ENCODE results near the gene RMND5B.

RMND5B gene

DNA sequence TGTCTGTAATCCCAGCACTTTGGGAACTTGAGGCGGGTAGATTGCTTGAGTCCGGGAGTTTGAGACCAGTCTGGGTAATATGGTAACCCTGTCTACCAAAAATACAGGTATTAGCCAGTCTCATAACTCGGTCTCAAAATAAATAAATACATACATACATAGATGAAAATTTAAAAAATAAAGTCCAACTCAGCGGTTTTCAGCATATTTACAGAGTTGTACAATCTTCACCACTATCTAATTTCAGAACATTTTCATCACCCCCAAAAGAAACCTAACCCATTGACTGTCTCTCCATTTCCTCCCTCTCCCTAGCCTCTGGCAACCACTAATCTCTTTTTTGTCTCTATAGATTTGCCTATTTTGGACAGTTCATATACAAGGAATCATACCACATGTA is 10.7 kb downstream of the RMND5B start:
- Mint-ChIP-seq H3K27ac (peak overlapping the region in 1 of 2 donors; percentile 3), H3K27me3 (no peaks in the 10 kb centered on the region), H3K4me3 (no peak overlapping the region), H3K4me1 (peaks cover 10% of the 10 kb centered on the region), H3K9me3 (no peaks in the 10 kb centered on the region)
- DNase-seq (no peak), ATAC-seq (no peak)

DNA sequence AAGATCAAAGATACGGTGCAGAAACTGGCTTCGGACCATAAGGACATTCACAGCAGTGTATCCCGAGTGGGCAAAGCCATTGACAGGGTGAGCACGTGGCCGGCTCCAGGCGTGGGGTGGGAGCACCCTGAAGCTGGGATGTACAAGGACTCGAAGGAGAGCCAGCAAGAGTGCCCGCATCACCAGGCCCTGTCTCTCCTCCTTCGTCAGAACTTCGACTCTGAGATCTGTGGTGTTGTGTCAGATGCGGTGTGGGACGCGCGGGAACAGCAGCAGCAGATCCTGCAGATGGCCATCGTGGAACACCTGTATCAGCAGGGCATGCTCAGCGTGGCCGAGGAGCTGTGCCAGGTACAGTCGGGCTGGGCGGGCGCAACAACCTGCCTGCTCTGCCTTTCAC is 11.8 kb downstream of the RMND5B start:
- Mint-ChIP-seq H3K9me3 (no peaks in the 10 kb centered on the region), H3K4me1 (peaks cover 19% of the 10 kb centered on the region), H3K4me3 (no peak overlapping the region), H3K27ac (no peak overlapping the region), H3K27me3 (no peaks in the 10 kb centered on the region)
- DNase-seq (no peak), ATAC-seq (no peak)

DNA sequence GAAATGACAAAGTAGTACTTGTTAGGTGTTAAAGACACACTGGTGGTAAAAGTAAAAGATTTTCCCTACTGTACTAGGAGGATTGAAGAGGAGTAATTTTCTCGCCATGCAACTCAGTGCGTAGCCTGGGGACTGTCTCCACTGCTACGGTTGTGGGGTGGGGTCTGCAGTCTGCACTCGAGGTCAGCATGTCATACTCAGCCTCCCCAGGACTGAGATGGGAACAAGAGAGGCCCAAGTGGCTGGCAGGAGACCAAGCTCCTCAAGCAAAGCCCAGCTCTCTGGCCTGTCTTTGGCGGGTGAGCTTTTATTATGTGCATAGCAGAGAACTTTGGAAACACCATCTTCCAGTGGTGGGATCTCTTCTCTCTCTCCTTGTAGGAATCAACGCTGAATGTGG is 12.4 kb downstream of the RMND5B start:
- peaks cover 25% of the 10 kb centered on the region for H3K4me1 Mint-ChIP-seq
- no peaks in the 10 kb centered on the region for H3K9me3 Mint-ChIP-seq
- H3K4me3 Mint-ChIP-seq: no peak overlapping the region
- H3K27ac Mint-ChIP-seq: no peak overlapping the region
- DNase-seq: no peak
- H3K27me3 Mint-ChIP-seq: no peaks in the 10 kb centered on the region
- ATAC-seq: no peak

DNA sequence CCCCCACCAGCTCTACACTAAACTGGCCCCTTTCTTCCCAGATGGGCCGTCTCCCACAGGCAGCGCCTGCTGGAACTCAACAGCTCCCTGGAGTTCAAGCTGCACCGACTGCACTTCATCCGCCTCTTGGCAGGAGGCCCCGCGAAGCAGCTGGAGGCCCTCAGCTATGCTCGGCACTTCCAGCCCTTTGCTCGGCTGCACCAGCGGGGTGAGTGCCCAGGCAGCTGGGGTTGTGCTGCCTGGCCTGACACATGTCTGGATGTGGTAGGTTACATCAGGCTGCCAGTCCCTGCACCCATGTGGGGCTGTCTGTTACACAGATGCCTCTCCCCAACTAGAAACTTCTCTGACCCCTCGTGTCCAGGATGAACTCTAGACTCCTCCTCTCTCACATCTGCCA is 13.1 kb downstream of the RMND5B start:
- Mint-ChIP-seq H3K4me3 (no peak overlapping the region), H3K9me3 (no peaks in the 10 kb centered on the region), H3K27me3 (no peaks in the 10 kb centered on the region), H3K4me1 (peaks cover 32% of the 10 kb centered on the region), H3K27ac (peak overlapping the region in 1 of 2 donors; percentile 72)
- ATAC-seq: no peak
- no peak for DNase-seq

DNA sequence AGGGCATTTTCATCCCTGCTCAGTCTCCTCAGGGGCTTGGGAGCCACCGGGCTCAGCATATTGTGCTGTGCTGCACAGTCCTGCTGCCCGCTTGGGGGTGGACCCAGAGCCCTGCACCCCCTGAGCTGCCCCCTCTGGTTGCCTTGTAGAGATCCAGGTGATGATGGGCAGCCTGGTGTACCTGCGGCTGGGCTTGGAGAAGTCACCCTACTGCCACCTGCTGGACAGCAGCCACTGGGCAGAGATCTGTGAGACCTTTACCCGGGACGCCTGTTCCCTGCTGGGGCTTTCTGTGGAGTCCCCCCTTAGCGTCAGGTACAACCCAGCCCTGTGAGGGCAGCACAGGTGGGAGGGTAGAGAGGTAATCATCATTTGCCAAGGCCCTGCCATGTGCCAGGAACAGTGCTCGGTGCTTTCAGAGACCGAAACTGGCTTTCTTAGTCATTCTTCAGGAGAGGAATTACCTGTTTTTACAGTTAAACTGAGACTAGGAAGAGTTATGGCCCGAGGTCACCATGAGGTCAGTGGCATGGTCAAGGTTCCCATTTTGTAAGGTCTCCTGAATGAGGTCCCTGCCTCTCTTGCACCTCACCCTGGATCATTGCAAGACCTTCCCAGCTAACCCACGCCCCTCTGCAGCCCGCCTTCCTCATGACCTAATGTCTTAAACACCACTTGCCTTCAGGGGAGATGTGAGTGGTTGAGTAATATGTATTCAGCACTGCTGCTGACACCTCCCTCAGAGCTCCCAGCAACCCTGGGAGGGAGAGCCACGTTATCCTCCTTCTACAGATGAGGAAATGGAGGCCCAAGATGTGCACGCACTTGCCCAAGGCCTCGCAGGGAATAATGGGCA is 15.4 kb downstream of the RMND5B start:
- DNase-seq (peak; percentile 68 to 74), ATAC-seq (peak; percentile 75)
- Mint-ChIP-seq H3K4me3 (no peak overlapping the region), H3K4me1 (peaks cover 55% of the 10 kb centered on the region), H3K27ac (peak overlapping the region in 1 of 2 donors; percentile 19), H3K27me3 (no peaks in the 10 kb centered on the region), H3K9me3 (no peaks in the 10 kb centered on the region)

DNA sequence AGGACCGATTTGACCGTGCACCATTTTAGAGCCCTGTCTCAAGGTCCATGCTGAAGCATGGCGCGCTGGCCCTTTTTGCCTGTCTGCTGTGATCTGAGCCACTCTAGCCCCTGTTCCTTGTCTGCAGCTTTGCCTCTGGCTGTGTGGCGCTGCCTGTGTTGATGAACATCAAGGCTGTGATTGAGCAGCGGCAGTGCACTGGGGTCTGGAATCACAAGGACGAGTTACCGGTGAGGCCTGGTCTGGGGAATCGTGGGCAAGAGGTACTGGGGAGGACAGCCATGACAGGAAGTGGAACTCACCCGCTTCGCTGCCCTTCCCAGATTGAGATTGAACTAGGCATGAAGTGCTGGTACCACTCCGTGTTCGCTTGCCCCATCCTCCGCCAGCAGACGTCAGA is 16.6 kb downstream of the RMND5B start:
- Mint-ChIP-seq H3K4me1 (peaks cover 67% of the 10 kb centered on the region), H3K27ac (no peak overlapping the region), H3K27me3 (no peaks in the 10 kb centered on the region), H3K4me3 (no peak overlapping the region), H3K9me3 (no peaks in the 10 kb centered on the region)
- DNase-seq (no peak), ATAC-seq (no peak)

DNA sequence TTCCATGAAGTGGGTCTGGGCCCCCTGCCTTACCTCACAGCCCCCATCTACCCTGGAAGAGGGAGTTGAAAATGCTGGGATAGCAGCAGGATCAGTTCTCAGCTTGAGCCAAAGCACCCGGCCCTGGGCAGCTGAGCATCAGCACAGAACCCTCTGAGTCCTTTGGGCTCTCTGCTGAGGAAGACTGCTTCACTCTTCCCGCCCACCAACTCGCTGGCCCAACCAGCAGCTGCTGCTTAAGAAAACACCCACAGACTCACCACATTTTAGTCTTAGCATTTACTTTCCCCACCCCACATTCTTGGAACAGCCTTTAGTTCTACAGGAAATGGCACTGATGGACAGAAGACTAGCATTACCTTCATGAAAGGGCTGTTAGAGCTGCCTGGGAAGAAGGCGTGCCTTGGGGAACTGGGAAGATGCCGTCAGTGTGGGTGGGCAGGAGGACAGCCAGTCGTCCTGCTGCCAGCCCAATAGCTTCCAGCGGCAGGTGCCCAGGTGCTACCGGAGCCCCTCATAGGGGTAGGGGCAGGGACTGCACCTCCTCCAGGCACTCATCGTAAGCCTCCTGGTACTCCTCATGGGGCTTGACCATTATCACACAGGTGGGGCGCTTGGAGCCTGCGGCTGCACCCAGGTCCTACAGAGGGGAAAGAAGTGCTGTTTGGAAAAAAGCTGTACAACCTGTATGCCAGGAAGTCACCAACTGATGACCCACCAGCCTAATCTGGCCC is 18.6 kb downstream of the RMND5B start:
- no peaks in the 10 kb centered on the region for H3K9me3 Mint-ChIP-seq
- H3K27ac Mint-ChIP-seq: peak overlapping the region; percentile 60 to 97
- peak; percentile 31 for ATAC-seq
- no peaks in the 10 kb centered on the region for H3K27me3 Mint-ChIP-seq
- peak; percentile 22 to 47 for DNase-seq
- H3K4me1 Mint-ChIP-seq: peaks cover 83% of the 10 kb centered on the region
- peak overlapping the region; percentile 69 to 70 for H3K4me3 Mint-ChIP-seq

DNA sequence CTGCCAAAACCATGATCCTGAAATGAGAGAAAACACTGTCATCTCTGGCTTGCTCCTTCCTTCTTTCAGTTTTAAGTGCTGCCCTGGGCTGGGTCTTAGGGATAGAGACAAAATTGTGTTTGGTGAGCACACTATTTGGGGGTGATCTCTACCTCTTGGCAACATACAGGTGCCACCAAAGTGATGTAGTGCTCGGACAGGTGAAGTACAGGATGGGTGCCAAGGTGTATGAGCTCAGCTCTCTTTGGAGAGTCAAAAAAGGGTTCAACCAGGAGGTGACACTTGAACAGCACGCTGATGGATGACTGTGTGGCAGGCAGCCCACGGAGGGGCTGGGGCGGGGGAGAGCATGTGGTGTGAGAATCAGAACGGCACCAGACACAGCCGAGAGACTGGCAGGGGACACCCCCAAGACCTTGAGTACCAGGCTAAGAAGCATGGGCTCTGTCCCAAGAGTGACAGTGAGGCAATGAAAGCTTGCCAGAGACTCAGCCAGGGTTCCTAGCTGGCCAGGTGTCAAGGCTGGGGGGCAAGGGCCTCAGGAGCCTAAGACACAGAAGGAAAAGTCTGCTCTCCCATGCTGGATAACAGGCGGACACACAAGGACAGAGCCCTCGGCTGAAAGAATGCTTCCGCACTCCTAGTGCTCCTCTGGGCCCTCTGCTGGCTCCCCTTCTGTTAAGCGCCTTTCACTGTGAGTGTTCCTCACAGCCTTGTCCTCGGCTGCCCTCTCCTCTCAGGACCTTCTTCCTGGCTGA is 20.3 kb downstream of the RMND5B start:
- peak overlapping the region; percentile 29 to 99 for H3K4me3 Mint-ChIP-seq
- DNase-seq: no peak
- ATAC-seq: no peak
- no peaks in the 10 kb centered on the region for H3K9me3 Mint-ChIP-seq
- peak overlapping the region; percentile 85 to 93 for H3K27ac Mint-ChIP-seq
- peaks cover 83% of the 10 kb centered on the region for H3K4me1 Mint-ChIP-seq
- H3K27me3 Mint-ChIP-seq: no peaks in the 10 kb centered on the region

DNA sequence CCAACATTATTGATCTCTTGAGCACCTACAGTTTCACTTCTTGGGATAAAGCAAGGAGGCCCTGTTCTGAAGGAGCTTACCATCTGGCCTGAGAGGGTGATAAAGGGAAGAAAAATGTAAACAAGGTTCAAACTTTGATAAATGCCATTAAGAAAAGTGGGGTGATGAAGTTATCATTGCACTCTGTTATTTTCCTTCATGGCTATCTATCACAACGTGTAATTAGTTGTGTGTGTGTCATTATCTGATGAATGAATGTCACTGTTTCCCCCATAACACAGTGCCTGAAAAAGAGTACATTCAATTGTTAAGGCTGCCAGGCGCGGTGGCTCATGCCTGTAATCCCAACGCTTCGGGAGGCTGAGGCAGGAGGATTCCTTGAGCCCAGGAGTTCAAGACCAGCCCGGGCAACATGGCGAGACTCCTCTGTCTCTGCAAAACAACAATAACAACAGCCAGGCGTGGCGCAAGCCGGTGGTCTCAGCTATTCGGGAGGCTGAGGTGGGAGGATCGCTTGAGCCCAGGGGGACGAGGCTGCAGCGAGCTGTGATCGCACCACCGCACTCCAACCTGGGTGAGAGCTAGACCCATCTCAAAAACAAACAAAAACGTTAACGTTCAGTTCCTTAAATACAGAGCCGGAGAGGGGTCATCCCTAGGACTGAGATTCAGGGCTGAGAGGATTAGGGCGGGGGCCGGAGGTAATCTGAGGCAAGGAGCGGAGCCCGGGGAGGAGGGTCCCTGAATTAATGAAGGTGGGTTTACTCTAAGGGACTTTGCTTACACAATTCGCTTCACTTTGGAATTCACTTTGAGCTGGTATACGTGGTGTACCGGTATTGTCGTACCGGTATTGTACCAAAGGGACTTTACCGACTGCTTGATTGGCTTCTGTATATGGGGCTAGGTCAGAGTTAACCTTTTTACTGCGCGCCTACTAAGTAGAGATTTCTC is 22.0 kb downstream of the RMND5B start:
- peak overlapping the region; percentile 98 to 99 for H3K4me3 Mint-ChIP-seq
- peaks cover 69% of the 10 kb centered on the region for H3K4me1 Mint-ChIP-seq
- H3K9me3 Mint-ChIP-seq: no peaks in the 10 kb centered on the region
- peak overlapping the region; percentile 85 to 97 for H3K27ac Mint-ChIP-seq
- H3K27me3 Mint-ChIP-seq: no peaks in the 10 kb centered on the region
- ATAC-seq (no peak), DNase-seq (no peak)

DNA sequence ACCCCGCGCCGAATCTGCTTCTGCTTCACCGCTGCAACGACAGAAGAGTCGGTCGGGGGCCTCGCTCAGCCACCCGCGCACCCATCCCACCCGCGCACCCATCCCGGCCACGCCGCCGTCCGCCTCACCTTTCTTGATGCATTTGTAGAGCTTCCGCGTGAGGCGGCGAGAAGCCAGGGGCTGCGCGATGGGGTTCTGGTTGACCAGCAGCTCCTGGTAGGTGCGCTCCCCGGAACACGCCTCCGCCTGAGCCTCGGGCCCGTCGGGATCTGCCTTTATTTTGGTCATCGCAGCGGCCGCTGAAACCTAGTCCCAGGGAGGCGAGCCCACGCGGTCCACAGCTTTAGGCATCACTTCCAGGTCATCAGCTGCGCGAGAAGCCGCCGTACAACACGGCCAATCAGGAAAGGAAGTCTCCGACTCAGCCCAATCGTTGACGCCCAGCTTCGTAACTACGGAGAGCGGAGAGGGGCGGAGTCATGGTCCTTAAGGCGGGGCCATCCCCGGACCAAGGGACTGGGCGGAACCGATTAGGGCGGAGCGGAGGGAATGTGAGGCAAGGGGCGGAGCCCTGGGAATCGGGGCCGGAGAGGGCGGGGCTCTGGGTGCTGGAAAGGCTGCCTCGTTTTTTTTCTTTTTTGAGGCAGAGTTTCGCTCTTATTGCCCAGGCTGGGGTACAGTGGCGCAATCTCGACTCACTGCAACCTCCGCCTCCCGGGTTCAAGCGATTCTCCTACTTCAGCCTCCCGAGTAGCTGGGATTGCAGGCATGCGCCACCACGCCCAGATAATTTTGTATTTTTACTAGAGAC is 22.9 kb downstream of the RMND5B start, which contains the start of gene NHP2:
Gene NHP2, minus strand, starts transcription at position 356 of the 811 bp plus-strand sequence. Its CDS starts 68 bp downstream, at position 288.
- H3K27me3 Mint-ChIP-seq: no peaks in the 10 kb centered on the region
- no peaks in the 10 kb centered on the region for H3K9me3 Mint-ChIP-seq
- H3K27ac Mint-ChIP-seq: peak within 1 kb of the TSS; percentile 96 to 97
- DNase-seq (peak; percentile 98), ATAC-seq (peak; percentile 96)
- peaks cover 59% of the 10 kb centered on the region for H3K4me1 Mint-ChIP-seq
- peak within 1 kb of the TSS; percentile 98 to 99 for H3K4me3 Mint-ChIP-seq

DNA sequence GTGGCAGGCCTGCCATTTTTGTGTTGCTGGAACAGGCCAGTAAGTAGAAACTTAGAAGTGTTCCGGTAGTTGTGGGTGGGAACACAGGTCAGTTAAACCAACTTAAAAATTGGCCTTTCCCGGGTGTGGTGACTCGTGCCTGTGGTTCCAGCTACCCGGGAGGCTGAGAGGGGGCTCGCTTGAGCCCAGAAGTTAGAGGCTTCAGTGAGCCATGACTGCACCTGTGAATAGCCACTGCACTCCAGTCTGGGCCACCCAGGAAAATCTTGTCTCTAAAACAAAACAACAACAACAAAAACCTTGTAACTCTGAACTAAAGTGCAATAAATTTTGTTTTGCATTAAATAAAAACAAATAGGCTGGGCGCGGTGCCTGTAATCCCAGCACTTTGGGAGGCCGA is 24.3 kb downstream of the RMND5B start:
- DNase-seq (no peak), ATAC-seq (no peak)
- Mint-ChIP-seq H3K4me1 (peaks cover 46% of the 10 kb centered on the region), H3K27me3 (no peaks in the 10 kb centered on the region), H3K27ac (no peak overlapping the region), H3K4me3 (peak overlapping the region in 1 of 2 donors; percentile 15), H3K9me3 (no peaks in the 10 kb centered on the region)

DNA sequence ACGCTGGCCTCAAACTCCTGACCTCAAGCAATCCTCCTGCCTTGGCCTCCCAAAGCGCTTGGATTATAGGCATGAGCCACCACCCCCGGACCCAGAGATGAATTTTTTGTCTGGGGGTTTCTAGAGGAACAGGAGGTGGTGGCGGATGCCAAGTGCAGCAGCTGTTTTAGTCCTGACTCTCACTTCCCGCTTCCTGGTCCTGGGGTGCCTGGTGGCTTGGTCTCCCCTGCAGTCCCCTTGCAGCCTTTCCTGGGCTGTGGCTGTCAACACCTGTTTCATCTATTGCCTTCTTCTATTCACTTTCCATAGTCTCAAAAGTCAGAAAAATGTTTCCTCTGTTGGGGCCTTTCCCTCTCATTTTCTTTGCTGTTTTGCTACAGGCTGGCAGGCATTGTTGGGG is 29.4 kb downstream of the RMND5B start:
- Mint-ChIP-seq H3K4me1 (peaks cover 14% of the 10 kb centered on the region), H3K27ac (no peak overlapping the region), H3K4me3 (no peak overlapping the region), H3K27me3 (peaks cover 28% of the 10 kb centered on the region), H3K9me3 (no peaks in the 10 kb centered on the region)
- DNase-seq (no peak), ATAC-seq (no peak)

DNA sequence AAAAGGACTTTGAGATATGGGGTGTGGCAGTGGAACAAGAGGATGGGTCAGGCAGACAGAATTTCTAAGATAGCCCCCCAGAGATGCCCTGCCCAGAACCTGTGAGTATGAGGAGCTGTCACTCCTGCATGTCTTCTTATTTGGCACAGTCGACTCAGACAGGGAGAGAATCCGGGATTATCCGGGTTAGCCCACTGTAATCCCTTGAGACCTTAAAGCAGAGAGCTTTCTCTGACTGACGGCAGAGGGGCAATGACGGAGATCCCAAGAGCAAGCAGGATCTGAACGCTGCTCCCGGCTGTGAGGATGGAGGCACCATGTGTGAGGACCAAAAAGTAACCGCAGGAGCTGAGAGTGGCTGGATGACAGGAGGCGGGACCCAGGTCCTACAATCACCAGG is 31.7 kb downstream of the RMND5B start:
- Mint-ChIP-seq H3K4me3 (no peak overlapping the region), H3K4me1 (peaks cover 14% of the 10 kb centered on the region), H3K9me3 (no peaks in the 10 kb centered on the region), H3K27ac (no peak overlapping the region), H3K27me3 (peaks cover 28% of the 10 kb centered on the region)
- ATAC-seq (no peak), DNase-seq (no peak)

Data from stimulated activated naive CD8-positive, alpha-beta T cell treated with anti-CD3 and anti-CD28 coated beads, Interleukin-15, amount 100 ng/mL, for 72 hours (primary cell).